GM18519 (cell line): ENCODE results near the gene FAM170B.

ENCODE experiments used
- ATAC-seq: cut with Tn5 transposase; IDR thresholded peaks from one replicate; pipeline ENCODE4 v1.9.1; 2021; ENCODE audit warnings: mild to moderate bottlenecking, moderate library complexity; ENCODE audit not compliant: unreplicated experiment, low FRiP score

FAM170B gene

DNA sequence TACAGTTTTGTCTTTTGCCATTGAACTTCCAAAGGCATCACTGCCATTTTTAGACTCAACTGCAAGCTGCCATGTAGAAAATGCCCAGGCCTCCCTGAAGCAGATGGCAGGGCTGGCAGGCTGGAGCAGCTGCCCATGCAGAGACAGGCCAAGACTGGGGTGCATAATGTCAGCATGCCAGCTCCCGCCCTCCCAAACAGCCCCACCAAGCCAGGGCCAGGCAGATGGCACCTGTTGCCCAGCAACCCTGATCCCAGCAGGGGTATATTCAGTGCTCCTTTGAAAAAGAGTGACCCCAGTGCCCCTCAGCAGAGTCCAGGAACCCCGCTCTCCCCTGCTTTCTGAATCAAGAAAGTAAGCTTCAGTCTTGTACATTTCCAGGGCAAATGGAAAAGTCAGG, 51.1 kb downstream of the FAM170B start:
- ATAC-seq = no peak

- no peak for ATAC-seq
Observed at GRCh38 chr10:49081547-49082275, 52.1 kb downstream of the FAM170B start.
